Stimulated activated CD8-positive, alpha-beta memory T cell treated with anti-CD3 and anti-CD28 coated beads, Interleukin-4, amount 100 ng/mL, for 24 hours (primary cell): ENCODE results near the gene TAF4.
"Not testable (repeated sequence)": the region's sequence is repeated elsewhere in the genome, so short reads cannot be mapped to it uniquely, and the experiment has no call there.

ENCODE experiments used
- DNase-seq: peaks from one replicate; pipeline ENCODE4 v3.0.0-alpha.2; 2020; ENCODE audit warnings: low read depth

TAF4 gene

GRCh38 chr20:61948056-61948455 lies 117.6 kb downstream of the TAF4 start:
- not testable (repeated sequence) for DNase-seq

DNA sequence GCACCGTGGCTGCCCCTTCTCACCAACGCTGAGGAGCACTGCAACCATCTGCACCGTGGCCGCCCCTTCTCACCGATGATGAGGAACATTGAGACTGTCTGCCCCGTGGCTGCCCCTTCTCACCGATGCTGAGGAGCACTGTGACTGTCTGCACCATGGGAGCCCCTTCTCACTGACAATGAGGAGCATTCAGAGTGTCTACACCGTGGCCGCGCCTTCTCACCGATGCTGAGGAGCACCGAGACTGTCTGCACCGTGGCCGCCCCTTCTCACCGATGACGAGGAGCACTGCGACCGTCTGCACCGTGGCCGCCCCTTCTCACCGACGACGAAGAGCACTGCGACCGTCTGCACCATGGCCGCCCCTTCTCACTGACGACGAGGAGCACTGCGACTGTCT lies 120.2 kb downstream of the TAF4 start:
- DNase-seq, result not testable (repeated sequence)

GRCh38 chr20:61944967-61945366 lies 120.7 kb downstream of the TAF4 start:
- DNase-seq, result not testable (repeated sequence)

DNA sequence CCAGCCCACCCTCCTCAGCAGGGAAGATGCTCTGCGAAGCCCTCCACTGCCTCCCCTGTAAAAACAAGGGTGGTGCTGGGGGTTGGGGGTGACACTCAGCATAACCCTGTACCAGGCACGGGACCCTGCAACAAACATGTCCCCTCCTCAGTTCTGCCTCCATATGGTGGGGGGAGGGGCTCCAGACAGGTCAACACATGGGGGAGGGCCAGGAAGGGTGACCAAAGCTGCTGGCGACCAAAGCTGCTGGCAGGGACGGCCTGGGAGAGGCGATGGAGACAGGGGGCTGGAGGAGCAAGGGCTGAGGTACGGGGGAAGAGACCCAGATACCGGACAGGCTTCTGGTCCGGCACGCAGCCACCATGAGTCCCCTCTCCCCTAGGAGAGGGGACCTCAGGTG lies 123.2 kb downstream of the TAF4 start:
- no peak for DNase-seq

DNA sequence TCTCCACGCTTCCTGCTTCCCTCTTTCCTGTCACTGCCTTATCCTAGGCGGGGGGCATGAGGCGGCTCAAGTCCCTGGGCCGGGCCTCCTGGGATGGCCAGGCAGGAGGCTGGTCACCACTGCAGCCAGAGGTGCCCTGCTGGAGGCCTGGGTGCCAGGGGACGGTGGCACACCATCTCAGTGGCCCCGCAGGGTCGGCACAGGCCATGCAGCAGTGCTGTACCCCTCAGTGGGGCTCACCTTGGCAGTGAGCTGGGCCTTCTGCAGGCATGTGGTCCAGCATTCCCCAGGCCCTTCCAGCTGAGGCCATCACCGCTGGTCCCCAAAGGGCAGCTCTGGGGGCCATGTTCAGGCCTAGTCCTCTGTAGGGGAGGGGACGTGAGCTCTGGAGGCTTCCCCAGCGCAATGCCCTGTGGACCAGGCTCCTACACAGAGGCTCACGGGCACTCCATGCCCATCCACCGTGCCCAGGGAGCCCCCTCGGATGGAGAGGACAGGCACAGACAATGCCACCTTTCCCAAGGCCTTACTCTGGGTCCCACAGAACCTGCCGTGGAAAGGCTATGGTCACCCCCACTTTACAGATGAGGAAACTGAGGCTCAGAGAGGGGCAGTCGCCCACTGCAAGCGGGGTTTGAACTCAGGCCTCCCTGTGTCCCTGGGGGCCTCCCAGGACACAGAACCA lies 123.8 kb downstream of the TAF4 start:
- DNase-seq, result no peak

GRCh38 chr20:61940976-61941720 lies 124.5 kb downstream of the TAF4 start:
- DNase-seq, result no peak

DNA sequence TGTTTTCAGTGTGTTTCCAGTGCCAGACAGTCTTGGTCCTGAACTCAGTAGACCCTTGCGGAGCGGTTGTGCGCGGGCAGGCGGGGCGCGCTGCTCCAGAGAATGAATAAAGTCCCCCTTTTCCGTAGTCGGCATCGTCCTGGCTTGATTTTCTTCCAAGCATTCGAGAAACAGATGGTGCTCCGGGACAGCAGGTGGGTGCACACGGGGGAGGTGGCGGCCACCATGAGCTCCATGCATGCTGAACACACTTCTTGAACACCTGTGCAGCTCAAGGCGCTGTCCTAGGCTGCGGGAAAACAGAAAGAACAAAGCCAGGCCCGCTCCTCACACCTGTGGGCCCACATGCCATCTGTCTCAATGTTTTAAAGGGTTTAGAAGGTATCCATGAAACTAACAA lies 125.2 kb downstream of the TAF4 start:
- DNase-seq, result no peak

DNA sequence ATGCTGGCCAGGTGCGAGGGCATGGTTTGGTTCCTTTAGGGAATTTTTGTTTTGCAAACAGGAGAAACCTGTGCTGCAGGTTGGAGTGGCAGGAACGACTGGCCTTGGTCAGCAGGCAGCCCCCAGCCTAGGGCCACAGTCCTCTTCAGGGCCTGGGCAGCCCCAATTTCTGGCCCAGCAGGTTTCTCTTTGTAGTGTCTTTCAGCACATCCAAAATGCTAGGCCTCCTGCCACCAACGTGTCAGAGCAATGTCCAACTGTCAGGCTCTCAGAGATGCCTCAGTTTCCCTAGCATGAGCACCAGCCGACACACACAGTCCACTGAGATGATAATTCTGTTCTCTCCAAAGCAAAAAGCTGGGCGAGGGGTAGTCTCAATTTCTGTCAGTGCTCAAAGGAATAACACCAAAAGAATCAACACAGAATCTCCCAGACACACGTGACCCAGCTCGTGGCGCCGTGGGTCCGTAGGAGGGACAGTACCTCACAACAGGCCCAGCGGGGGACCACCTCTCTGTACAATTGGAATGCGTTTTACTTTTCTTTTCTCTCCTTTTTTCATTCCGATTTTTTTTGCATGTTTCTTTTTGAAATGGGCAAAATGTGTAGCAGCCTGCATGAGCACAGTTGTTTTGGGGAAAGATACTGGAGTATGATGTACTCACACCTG lies 125.9 kb downstream of the TAF4 start:
- DNase-seq, result no peak

DNA sequence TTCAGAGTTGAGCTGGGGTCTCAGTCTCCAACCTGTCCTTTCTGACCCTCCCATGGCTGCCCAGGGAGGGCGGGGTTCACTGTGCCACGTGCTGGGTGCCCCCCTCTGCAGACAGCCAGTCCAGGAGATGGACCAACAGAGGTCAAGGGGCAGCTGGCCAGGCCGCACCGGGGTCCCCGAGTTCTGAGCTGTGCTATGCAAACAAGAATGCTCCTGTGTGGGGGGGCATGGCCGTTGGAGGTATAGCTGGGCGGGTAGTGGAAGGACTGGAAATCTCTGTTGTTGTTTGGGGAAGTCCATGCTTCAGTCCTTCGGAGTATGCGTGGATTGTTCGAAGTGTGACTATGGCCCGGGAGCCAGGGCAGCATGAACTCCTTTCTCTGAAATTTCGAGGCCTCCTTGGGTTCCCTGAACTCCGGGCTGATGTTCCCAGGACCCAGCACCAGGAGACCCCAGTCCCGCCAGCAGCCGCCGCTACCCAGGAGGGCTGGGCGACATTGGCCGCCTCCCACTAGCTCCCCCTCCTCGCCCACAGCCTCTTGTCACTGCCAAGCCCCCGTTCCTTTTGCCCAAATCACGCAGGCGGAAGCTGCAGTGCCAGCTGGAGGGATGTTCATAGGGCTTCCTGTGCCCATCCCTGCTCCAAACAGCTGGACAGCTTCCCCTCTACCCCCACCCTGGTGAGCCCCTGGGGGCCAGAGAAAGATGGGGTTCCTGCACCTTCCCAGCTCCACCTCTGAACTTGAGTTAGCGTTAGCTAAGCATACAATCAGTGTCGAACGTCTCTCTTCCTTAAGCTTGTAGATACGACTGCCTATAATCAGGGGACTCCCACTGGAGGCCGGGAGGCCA lies 126.6 kb downstream of the TAF4 start:
- DNase-seq, result no peak

GRCh38 chr20:61937963-61938838 lies 127.5 kb downstream of the TAF4 start:
- DNase-seq, result no peak

DNA sequence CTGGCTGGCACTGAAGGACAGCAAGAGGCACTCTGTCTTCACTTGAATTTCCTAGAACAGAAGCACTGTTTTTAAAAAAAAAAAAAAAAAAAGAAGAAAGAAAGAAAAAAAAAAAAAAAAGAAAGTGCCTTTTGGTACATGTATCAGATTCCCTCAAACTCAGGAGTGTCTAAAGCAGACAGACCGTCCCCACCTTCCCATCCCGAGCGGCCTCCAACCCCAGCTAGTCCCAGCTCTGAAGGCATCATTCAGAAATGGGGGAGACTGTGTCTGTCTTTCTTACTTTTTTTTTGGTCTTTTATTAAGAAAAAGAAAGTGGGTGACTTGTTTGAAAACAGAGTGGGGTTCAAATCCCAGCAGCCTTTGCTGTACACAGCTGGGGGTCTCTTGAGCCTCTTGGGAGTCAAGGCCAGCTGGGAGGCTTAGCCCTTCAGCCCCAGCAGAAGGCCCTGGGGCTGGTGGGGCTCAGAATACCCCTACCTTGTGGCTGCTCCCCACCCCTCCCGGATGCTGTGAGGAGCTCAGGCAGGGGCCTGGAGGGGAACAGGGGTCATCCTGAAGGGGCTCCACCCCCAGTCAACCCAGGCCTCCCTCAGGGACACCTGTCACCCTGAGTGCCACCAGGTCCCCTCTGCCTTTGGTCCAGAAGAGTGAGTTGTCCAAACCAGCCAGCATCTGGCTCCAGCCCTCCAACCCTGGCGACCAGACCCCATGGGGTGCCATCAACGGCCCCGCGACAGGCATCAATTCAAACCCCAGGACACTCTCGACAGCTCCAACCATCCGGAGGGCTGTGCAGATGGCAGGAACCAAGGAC lies 128.3 kb downstream of the TAF4 start:
- no peak for DNase-seq

GRCh38 chr20:61936701-61937131 lies 129.0 kb downstream of the TAF4 start:
- no peak for DNase-seq

DNA sequence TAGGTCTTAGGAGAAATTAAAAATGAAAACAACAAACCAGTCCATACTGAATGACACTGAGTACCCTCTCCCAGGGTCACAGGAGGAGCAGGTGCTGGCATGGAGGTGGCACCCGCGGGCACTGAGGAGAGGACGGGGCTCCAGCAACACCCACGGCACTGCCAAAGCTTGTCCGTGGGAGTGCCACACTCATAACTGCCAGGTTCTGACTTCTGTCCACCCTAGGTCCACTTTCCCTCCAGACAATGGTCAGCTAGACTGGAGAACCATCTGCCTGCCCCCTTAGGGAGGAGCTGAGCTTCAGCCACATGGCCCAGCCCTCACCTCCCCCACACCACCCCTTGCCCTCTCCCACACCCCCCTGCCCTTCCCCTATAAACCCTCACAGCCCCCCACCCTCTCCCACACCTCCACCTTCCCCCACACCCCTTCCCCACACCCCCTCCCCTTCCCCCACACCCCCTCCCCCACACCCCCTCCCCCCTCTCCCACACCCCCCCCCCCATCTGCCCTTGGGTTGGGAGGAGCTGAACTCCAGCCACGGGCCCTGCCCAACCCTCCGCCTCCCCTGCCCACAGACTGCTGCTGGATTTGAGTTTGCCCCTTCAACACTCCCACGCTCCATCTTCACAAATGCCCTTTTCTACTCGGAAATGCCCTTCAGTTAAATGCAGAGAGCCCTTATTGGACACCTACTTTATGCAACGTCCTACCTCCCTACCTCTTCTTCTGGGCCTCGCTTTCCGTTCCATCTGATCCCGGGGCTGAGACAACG lies 129.6 kb downstream of the TAF4 start:
- DNase-seq, result no peak

DNA sequence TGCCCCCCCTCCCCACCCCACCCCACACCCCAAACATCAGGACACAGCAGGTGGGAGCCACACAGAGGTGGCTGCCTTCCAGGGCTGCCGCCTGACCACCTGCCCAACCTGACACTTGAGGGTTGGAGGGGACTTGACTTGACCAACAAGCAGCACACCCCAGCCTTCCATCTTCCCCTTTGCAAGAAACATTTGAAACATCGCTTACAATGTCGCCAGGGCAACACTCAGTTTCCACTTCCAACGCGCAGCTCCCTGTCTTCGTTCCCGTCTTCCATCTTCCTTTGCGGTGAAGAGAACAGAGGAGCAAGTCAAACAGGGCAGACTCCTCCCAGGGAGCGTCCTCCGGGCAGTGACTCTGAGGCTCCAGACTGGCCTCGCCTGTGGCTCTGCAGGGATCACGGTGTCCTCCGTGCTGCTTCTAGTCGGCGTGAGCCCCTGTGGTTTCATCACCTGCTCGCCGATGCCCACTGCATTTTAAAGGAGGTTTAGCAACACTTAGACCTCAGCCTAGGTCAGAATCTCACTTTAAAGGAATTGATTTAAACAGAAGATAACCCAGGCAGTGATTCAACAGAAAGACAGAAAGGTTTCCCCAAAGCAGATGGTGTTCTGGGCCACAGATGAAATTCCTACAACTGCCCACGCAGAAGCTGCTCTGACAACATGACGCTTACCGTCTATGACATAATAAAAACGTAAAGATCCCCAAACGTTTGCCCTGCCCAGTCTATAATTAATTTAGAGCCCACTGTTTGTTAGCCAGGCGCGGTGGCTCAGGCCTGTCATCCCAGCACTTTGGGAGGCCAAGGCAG lies 130.8 kb downstream of the TAF4 start:
- DNase-seq, result no peak

DNA sequence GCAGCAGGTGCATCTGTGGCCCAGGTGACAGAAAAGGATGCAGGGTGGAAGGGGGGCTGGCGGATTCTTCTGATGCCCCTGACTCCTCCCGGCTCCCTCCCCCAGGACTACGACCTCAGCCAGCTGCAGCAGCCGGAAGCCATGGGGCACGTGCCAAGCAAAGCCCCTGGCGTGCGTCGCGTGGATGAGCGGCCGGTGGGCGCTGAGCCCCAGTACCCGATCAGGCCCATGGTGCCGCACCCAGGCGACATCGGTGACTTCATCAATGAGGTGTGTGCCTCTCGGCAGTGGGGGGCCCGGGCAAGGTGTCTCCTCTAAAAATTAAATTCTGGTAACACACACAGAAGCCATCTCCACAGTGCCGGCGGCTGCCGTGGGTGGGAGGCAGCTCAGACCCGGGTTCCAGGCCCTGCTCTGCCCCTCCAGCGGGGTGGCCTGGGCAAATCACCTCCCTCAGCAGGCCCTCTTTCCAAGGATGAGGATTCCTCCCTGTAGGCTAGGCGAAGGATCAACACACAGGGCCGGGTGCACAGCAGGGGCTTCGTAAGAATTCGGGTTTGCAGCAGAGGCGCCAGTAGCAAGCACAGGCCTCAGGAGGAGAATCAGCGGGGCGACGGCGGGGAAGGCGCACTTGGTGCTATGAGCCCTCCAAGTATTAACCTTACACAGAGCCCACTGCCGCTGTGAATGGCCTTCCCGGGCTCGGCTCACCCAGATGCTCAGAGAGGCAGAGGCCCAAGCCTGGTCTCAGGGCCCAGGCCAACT lies 131.5 kb downstream of the TAF4 start:
- no peak for DNase-seq

- DNase-seq, result no peak
Observed at GRCh38 chr20:61933481-61933950, 132.2 kb downstream of the TAF4 start.

- no peak for DNase-seq
Observed at GRCh38 chr20:61932711-61933480, 132.8 kb downstream of the TAF4 start.
